ENCODE data around the gene SYS1. TPM values are rescaled to one million over a fixed set of nuclear protein-coding genes. Genes with fewer than 3 reads are reported as not detected.

The SYS1 gene
- total and polyA plus RNA-seq, 3 experiments from 2014 or later, result 40.1 to 54.0 (median 48.3) TPM

DNA sequence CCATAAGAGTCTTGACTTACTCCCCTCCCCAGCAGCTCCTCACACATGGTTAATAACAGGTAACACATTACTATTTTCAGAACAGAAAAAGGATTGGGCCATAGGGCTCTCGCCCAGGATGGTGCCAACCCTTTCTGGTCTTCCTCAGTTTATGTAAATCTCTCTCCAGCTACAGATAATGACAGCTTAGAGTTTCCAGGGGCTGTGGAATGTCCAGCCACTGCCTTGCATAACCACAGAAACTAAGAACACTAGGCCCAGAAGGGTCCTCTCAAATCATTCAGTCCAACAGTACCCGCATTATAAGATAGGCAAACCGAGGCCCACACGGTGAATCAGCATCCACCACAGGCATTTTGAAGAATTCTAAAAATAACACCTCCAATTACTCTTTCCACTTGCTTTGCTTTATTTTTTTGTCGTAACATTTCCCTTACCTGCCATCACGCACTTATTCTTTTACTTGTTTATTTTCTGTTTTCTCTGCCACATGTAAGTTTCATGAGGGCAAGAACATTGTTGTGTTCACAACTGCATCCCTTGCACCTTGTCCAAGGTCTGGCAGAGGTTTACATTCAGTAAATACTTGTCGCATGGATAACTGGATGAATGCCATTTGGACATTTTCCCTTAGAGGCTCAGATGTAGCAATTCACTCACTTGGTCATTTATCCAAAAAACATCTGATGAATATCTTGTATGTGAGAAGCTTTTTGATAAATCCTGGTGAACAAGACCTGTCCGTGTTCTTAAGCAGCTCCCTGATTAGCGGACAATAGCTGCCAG is 8.3 kb upstream of the SYS1 start:
- DNase-seq, result no peak
- H3K27me3 ChIP-seq (ENCODE audit: insufficient read depth, low read length, poor library complexity, severe bottlenecking), result no peaks in the 10 kb centered on the region
- no peak overlapping the region for H3K27ac ChIP-seq (ENCODE audit: low read depth, low read length)
- Mint-ChIP-seq H3K27me3 (no peaks in the 10 kb centered on the region), H3K9me3 (no peaks in the 10 kb centered on the region), H3K36me3 (no peaks in the 10 kb centered on the region), H3K4me3 (no peak overlapping the region), H3K27ac (peak overlapping the region in 2 of 8 donors; percentile 48 to 75), H3K4me1 (peaks cover 13 to 36% (median 26%) of the 10 kb centered on the region in 3 donors)
- H3K36me3 ChIP-seq (ENCODE audit: insufficient read depth, low read length), result no peaks in the 10 kb centered on the region
- ChIA-PET CTCF (interaction anchor here (1.0 to 1.3 kb wide), 5 partner anchors 9 to 36 kb away, joined by 3 to 4 read pairs (median 3); partner anchors contain the start of gene SYS1), POLR2A (no interaction called here)
- no peaks in the 10 kb centered on the region for H3K4me1 ChIP-seq (ENCODE audit: insufficient read depth, low read length)
- H3K9me3 ChIP-seq (ENCODE audit: low read length), result no peaks in the 10 kb centered on the region
- H3K4me3 ChIP-seq (ENCODE audit: low read length), result no peak overlapping the region

GRCh38 chr20:45355209-45356084 is 7.5 kb upstream of the SYS1 start:
- peaks cover 13 to 36% (median 26%) of the 10 kb centered on the region in 3 donors for H3K4me1 Mint-ChIP-seq
- H3K27ac ChIP-seq (ENCODE audit: low read depth, low read length), result no peak overlapping the region
- H3K27me3 ChIP-seq (ENCODE audit: insufficient read depth, low read length, poor library complexity, severe bottlenecking), result no peaks in the 10 kb centered on the region
- no peak overlapping the region for H3K4me3 Mint-ChIP-seq
- no peak for DNase-seq
- H3K9me3 ChIP-seq (ENCODE audit: low read length), result no peaks in the 10 kb centered on the region
- H3K36me3 ChIP-seq (ENCODE audit: insufficient read depth, low read length), result no peaks in the 10 kb centered on the region
- H3K27me3 Mint-ChIP-seq, result no peaks in the 10 kb centered on the region
- CTCF ChIA-PET, result interaction anchor here (1.0 to 1.3 kb wide), 3 partner anchors 18 to 37 kb away, joined by 3 read pairs; no protein-coding TSS in a partner anchor
- POLR2A ChIA-PET, result no interaction called here
- no peaks in the 10 kb centered on the region for H3K4me1 ChIP-seq (ENCODE audit: insufficient read depth, low read length)
- H3K9me3 Mint-ChIP-seq, result no peaks in the 10 kb centered on the region
- no peak overlapping the region for H3K4me3 ChIP-seq (ENCODE audit: low read length)
- peak overlapping the region in 6 of 8 donors; percentile 30 to 75 (median 58) for H3K27ac Mint-ChIP-seq
- H3K36me3 Mint-ChIP-seq, result no peaks in the 10 kb centered on the region

DNA sequence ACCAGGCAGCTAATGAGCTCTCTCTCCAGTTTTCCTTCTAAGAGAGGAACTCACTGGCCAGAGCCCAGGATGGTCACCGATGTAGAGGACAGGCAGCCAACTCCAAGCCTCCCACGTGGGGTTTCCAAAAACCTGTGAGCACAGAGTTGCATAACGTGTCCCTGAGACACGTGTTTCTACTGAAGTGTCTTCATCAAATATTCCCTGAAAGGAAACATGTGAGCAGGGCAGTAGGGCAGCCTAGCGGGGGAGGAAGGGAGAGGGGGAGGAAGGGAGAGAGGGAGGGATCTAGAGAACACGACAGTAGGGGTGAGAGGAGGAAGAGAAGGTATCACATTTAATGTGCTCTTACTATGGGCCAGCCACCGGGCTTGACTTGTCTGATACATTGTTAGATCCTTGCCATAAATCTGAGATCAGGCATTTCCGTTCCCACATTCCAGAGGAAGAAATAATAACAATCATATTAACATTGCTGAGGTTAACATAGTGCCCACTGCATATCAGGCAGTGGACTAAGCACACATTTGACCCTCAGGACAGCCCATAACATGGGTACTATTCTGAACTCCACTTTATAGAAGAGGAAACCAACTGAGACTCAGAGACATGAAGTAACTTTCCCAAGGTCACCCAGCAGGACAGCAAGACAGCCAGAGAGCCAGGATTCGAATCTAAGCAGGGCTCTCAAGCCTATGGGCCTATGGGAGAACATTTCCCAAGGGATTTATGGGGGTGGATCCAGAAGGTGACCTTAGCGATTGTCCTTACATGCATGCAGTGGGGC is 4.5 kb upstream of the SYS1 start:
- H3K9me3 Mint-ChIP-seq, result no peaks in the 10 kb centered on the region
- peaks cover 0 to 6% (median 0%) of the 10 kb centered on the region in 3 donors for H3K36me3 Mint-ChIP-seq
- DNase-seq, result no peak
- ChIA-PET POLR2A (no interaction called here), CTCF (interaction anchor here (2.0 to 7.8 kb wide), 3 partner anchors 16 to 412 kb away, joined by 8 to 137 read pairs (median 35); partner anchors contain the start of gene TP53TG5)
- no peak overlapping the region for H3K4me3 Mint-ChIP-seq
- H3K27me3 ChIP-seq (ENCODE audit: insufficient read depth, low read length, poor library complexity, severe bottlenecking), result no peaks in the 10 kb centered on the region
- H3K27ac ChIP-seq (ENCODE audit: low read depth, low read length), result no peak overlapping the region
- H3K4me1 ChIP-seq (ENCODE audit: insufficient read depth, low read length), result peaks cover 4% of the 10 kb centered on the region
- no peaks in the 10 kb centered on the region for H3K36me3 ChIP-seq (ENCODE audit: insufficient read depth, low read length)
- H3K9me3 ChIP-seq (ENCODE audit: low read length), result no peaks in the 10 kb centered on the region
- peak overlapping the region in 2 of 8 donors; percentile 6 to 33 for H3K27ac Mint-ChIP-seq
- peaks cover 19 to 44% (median 35%) of the 10 kb centered on the region in 3 donors for H3K4me1 Mint-ChIP-seq
- peaks cover 0 to 1% of the 10 kb centered on the region in 2 donors for H3K27me3 Mint-ChIP-seq
- no peak overlapping the region for H3K4me3 ChIP-seq (ENCODE audit: low read length)

GRCh38 chr20:45359069-45359405 is 3.9 kb upstream of the SYS1 start:
- H3K4me3 Mint-ChIP-seq, result no peak overlapping the region
- DNase-seq, result no peak
- H3K9me3 ChIP-seq (ENCODE audit: low read length), result no peaks in the 10 kb centered on the region
- peaks cover 25 to 44% (median 41%) of the 10 kb centered on the region in 3 donors for H3K4me1 Mint-ChIP-seq
- H3K36me3 Mint-ChIP-seq, result peaks cover 0 to 12% (median 2%) of the 10 kb centered on the region in 3 donors
- H3K27ac ChIP-seq (ENCODE audit: low read depth, low read length), result no peak overlapping the region
- H3K27me3 Mint-ChIP-seq, result peaks cover 0 to 1% of the 10 kb centered on the region in 2 donors
- H3K9me3 Mint-ChIP-seq, result no peaks in the 10 kb centered on the region
- H3K4me3 ChIP-seq (ENCODE audit: low read length), result no peak overlapping the region
- ChIA-PET CTCF (interaction anchor here (1.0 to 7.8 kb wide), 5 partner anchors 16 to 412 kb away, joined by 3 to 167 read pairs (median 57); partner anchors contain the start of gene TP53TG5), POLR2A (interaction anchor here (1.5 kb wide), 1 partner anchor 11 kb away, joined by 4 read pairs; the partner anchor contains the start of gene SDC4)
- no peaks in the 10 kb centered on the region for H3K27me3 ChIP-seq (ENCODE audit: insufficient read depth, low read length, poor library complexity, severe bottlenecking)
- H3K4me1 ChIP-seq (ENCODE audit: insufficient read depth, low read length), result peaks cover 9% of the 10 kb centered on the region
- no peaks in the 10 kb centered on the region for H3K36me3 ChIP-seq (ENCODE audit: insufficient read depth, low read length)
- peak overlapping the region in 1 of 8 donors; percentile 6 for H3K27ac Mint-ChIP-seq

DNA sequence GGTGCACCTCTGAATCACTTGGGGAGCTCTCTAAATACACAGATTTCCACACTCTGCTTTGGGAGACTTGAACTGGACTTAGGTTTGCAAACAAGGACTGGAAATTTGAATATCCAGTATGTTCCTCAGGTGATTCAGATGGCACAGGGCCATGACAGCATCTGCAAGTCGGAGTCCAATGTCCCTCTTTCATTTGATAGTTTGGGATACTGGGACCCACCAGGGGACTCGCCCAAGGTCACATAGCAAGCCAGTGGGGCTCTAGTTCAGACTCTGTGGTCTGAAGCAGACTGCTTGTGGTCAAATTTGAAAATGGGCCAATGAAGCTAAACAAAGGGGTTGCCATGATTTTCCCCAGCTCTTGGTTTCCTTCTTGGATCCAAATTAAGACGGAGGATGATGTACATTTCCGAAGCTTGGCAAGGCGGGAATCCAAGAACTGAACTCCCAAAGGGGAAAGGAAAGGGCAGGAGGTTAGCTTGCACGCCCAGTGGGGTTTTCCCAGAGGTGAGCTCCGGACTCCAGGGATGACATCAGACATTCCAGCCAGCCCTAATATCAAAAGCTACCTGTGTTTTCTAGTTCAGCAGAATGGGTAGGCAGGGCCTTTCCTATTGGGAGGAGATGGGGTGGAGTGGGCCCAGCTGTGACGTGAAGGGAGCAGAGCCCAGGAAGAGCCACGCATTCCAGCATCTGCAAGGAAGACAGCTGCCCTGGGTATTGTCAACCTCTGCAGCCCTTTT is 3.4 kb upstream of the SYS1 start:
- Histone ChIP-seq H3K9me3 (ENCODE audit: low read length) (no peaks in the 10 kb centered on the region), H3K27ac (ENCODE audit: low read depth, low read length) (no peak overlapping the region), H3K4me1 (ENCODE audit: insufficient read depth, low read length) (peaks cover 12% of the 10 kb centered on the region), H3K4me3 (ENCODE audit: low read length) (no peak overlapping the region), H3K36me3 (ENCODE audit: insufficient read depth, low read length) (no peaks in the 10 kb centered on the region), H3K27me3 (ENCODE audit: insufficient read depth, low read length, poor library complexity, severe bottlenecking) (no peaks in the 10 kb centered on the region)
- Mint-ChIP-seq H3K4me1 (peaks cover 27 to 44% (median 43%) of the 10 kb centered on the region in 3 donors), H3K4me3 (no peak overlapping the region), H3K27ac (no peak overlapping the region), H3K9me3 (no peaks in the 10 kb centered on the region), H3K27me3 (peaks cover 0 to 1% of the 10 kb centered on the region in 2 donors), H3K36me3 (peaks cover 0 to 14% (median 2%) of the 10 kb centered on the region in 3 donors)
- DNase-seq, result no peak
- POLR2A ChIA-PET, result interaction anchor here (1.5 kb wide), 1 partner anchor 12 kb away, joined by 4 read pairs; the partner anchor contains the start of gene SDC4
- CTCF ChIA-PET, result interaction anchor here (1.0 to 7.8 kb wide), 5 partner anchors 15 to 411 kb away, joined by 3 to 167 read pairs (median 57); partner anchors contain the start of gene TP53TG5

DNA sequence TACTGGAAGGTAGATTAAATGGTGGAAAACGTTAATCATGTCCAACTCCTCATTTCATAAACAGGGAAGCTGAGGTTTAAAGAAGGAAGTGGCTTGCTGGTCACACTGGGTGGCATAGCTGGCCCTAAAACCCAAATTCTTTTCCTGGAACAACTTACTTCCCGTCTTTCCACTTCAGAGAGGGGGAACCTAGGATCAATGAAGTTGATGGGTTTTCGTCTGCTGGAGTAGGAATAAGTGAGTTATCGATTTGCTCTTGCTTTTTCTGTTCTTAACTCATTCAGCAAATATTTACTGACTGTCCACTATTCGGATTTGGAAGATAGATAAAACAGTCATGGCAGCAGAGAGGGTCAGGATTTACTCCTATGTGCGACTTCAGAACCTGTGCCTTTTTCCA is 1.2 kb upstream of the SYS1 start:
- no peaks in the 10 kb centered on the region for H3K27me3 ChIP-seq (ENCODE audit: insufficient read depth, low read length, poor library complexity, severe bottlenecking)
- Mint-ChIP-seq H3K27me3 (peaks cover 0 to 1% of the 10 kb centered on the region in 2 donors), H3K27ac (no peak overlapping the region), H3K36me3 (peaks cover 0 to 34% (median 5%) of the 10 kb centered on the region in 3 donors), H3K9me3 (no peaks in the 10 kb centered on the region), H3K4me3 (no peak overlapping the region), H3K4me1 (peaks cover 39 to 53% (median 47%) of the 10 kb centered on the region in 3 donors)
- POLR2A ChIA-PET, result interaction anchor here (3.7 kb wide), 1 partner anchor 11 kb away, joined by 66 read pairs; no protein-coding TSS in a partner anchor
- no peaks in the 10 kb centered on the region for H3K9me3 ChIP-seq (ENCODE audit: low read length)
- H3K4me1 ChIP-seq (ENCODE audit: insufficient read depth, low read length), result peaks cover 30% of the 10 kb centered on the region
- CTCF ChIA-PET, result interaction anchor here (1.2 to 7.8 kb wide), 11 partner anchors 10 to 409 kb away, joined by 3 to 167 read pairs (median 9); partner anchors contain the start of genes PIGT, SDC4 and TP53TG5
- H3K36me3 ChIP-seq (ENCODE audit: insufficient read depth, low read length), result peaks cover 15% of the 10 kb centered on the region
- DNase-seq, result no peak
- H3K4me3 ChIP-seq (ENCODE audit: low read length), result no peak overlapping the region
- H3K27ac ChIP-seq (ENCODE audit: low read depth, low read length), result no peak overlapping the region
